Lower leg skin (tissue), 4 donors: ENCODE data around the gene HSH2D. TPM values are rescaled to one million over a fixed set of nuclear protein-coding genes. Genes with fewer than 3 reads are reported as not detected.

Source experiments
- DNase-seq, 2 donors: peaks; one replicate each; pipeline ENCODE4 v3.0.0-alpha.2; 2019; ENCODE audit warnings: low spot score in 2 of 2
- H3K4me3 ChIP-seq: fragments of 200-600 bp; sonication (generic); 2 replicates; pipeline ENCODE4 v1.5.1; 2017; ENCODE audit warnings: mild to moderate bottlenecking, low read depth; ENCODE audit not compliant: poor library complexity, severe bottlenecking
- CTCF ChIP-seq, 3 donors: fragments of 450-650 bp; IDR thresholded peaks; one replicate each; pipeline ENCODE4 v1.5.1; 2016; ENCODE audit warnings: antibody characterized with exemption in 3 of 3, mild to moderate bottlenecking in 3 of 3, moderate library complexity in 2 of 3
- POLR2A ChIP-seq, 2 donors: fragments of 450-650 bp; IDR thresholded peaks; one replicate each; pipeline ENCODE4 v1.6.1; 2016 to 2017; ENCODE audit warnings: antibody characterized with exemption in 2 of 2, mild to moderate bottlenecking in 1 of 2, moderate library complexity in 1 of 2
- WGBS, 2 donors: methylation state at CpG; one replicate each; pipeline ENCODE4 v1.1.5; 2018; 5-methylcytosine and 5-hydroxymethylcytosine counted together
- intact Hi-C: fragments of 100-400 bp; cut with DNase I; formaldehyde crosslinking; loops from one replicate; pipeline ENCODE4 v1.15.0; 2023; ENCODE audit warnings: low total_unique reads
- total RNA-seq, 4 donors: library from RNA; depleted of rRNA; stranded (reverse); fragments of >200 nt; gene quantifications; one replicate each; pipeline ENCODE4 v1.1.0, GENCODE V29; 2016

Gene HSH2D
- total RNA-seq, 4 donors from 2014 or later: 0.45 TPM; not detected in 3

DNA sequence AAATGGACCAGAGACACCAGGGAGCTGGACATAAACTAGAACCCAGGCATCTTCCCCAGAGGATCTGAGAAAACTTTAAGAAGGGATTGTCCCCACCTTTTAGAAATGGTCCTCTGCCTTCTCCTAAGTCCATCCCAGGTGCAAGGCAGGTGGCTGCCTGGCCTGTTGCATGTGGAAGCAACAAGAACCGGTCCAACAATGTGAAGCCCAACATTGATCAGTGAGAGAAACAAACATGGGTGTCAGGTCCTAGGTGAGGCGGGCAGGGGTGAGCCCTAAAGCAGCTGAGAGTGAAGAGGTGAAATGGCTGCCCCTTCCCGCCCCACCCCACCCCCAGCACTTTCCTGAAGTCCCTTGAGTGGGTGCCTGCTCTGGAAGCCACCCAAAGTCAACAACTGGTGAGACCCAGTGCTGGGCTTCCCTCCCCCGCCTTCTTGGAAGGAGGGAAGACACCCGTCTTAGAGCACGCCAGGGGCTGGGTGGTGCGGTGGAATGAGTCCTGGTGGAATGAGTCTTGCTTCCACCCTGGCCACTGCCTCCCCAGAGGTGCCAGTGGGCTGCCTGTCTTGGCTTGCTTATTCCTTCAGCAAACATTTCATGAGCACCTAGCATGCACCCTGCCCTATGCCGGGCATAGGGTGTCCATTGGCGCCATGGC is 55.9 kb downstream of the HSH2D start:
- DNase-seq: no peak
- TF ChIP-seq CTCF (IDR thresholded peaks at IDR 0.05) (no peak), POLR2A (IDR thresholded peaks at IDR 0.05) (no peak)
- 75 to 79% methylated on average over 9 of the region's 9 CpGs for WGBS, 2 donors
- no peak overlapping the region for H3K4me3 ChIP-seq
- intact Hi-C loops: no loop called here

- peak in 1 of 2 donors; percentile 46 for DNase-seq
- H3K4me3 ChIP-seq: no peak overlapping the region
- TF ChIP-seq POLR2A (IDR thresholded peaks at IDR 0.05) (no peak), CTCF (IDR thresholded peaks at IDR 0.05) (no peak)
- intact Hi-C loops: no loop called here
- 76 to 80% methylated on average over 20 of the region's 20 CpGs for WGBS, 2 donors
Measured at GRCh38 chr19:16200038-16201010, 56.8 kb downstream of the HSH2D start.

GRCh38 chr19:16201011-16201391 is 57.5 kb downstream of the HSH2D start:
- no peak for DNase-seq
- 85 to 92% methylated on average over 4 of the region's 4 CpGs for WGBS, 2 donors
- intact Hi-C loops: no loop called here
- no peak overlapping the region for H3K4me3 ChIP-seq
- no peak for TF ChIP-seq CTCF (IDR thresholded peaks at IDR 0.05)
- no peak for TF ChIP-seq POLR2A (IDR thresholded peaks at IDR 0.05)

DNA sequence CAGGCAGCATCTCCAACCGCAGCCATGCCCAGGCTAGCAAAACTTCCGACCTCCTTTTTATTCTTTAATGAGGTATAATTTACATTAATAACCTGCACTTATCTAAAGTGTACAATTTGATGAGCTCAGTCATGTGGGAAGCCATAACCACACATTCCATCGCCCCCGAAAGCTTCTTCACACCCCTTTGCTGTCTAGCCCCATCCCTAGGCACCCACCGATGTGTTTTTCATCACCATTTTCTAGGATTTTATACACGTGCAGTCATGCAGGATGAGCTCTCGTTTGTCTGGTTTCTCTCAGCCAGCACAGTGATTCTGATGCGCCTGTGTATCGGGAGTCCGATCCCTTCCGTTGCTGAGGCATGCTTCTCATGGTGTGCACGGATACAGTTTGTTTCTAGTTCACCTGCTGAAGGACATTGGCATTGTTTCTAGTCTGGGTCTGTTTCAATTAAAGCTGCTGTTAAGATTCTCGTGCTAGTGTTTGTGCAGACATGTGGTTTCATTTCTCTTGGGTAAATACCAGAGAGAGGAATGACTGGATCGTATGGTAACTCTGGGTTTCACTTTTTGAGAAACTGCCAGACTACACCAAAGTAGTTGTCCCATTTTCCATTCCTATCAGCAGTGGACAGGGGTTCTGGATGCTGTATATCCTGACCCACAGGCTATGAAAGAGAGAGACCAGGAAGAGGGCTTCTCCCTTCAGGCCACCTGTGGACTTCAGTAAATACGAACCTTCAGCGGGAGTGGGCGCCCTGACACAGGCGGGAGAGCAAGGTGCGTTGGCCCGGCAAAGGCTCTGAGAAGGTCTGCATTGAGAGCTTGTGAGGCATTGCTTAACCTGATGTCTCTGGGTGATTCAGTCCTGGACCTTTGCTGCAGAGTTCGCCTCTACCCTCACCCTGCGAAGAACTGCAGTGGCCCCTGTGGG is 59.1 kb downstream of the HSH2D start:
- H3K4me3 ChIP-seq: no peak overlapping the region
- 78 to 82% methylated on average over 21 to 22 of the region's 22 CpGs for WGBS, 2 donors
- no peak for DNase-seq
- intact Hi-C loops: no loop called here
- TF ChIP-seq POLR2A (IDR thresholded peaks at IDR 0.05): no peak
- TF ChIP-seq CTCF (IDR thresholded peaks at IDR 0.05): no peak

DNA sequence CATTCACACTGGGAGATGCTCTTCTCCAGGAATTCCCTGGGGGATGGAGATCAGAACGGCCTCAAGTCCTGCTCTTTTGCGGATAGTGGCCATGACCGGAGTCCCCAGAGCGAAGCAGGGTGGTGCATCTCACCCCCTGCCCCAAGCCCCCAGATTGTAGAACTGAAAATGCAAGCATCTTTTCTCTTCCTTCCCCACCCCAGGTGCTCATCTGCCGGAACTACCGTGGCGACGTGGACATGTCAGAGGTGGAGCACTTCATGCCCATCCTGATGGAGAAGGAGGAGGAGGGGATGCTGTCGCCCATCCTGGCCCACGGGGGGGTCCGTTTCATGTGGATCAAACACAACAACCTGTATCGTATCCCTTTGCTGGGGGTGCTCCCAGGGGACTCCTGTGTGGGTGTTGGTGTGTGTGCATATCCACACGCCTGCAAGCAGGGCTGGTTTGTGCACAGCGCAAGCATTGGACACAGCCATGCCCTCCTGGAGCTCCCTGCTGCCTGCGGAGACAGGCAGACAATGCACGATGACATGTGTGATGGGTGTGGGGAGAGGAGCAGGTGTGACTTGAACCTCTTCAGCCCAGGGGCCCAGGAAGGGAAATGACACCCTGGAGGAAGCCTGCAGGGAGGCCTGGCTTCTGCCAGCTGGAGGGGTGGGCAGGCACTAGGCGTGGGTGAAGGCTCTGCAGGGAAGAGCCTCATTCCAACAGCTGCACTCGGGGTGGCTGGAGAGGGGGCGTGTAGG is 59.9 kb downstream of the HSH2D start:
- WGBS, 2 donors: 87 to 88% methylated on average over 18 to 19 of the region's 19 CpGs
- TF ChIP-seq CTCF (IDR thresholded peaks at IDR 0.05) (no peak), POLR2A (IDR thresholded peaks at IDR 0.05) (no peak)
- intact Hi-C loops: no loop called here
- no peak overlapping the region for H3K4me3 ChIP-seq
- no peak for DNase-seq
